RWPE1 (cell line): Measurements from ENCODE around the gene CDKAL1.
"Not testable (repeated sequence)": the region's sequence is repeated elsewhere in the genome, so short reads cannot be mapped to it uniquely, and the experiment has no call there.

ENCODE experiments used
- CTCF ChIA-PET: fragments of 350-600 bp; sonication (Branson Sonifier 250); formaldehyde crosslinking; extraction: SDS; loops from one replicate; lab custom pipeline; 2021; lab: Yijun Ruan, JAX
- POLR2A ChIA-PET: fragments of 400-600 bp; formaldehyde crosslinking; extraction: SDS; loops from one replicate; lab custom pipeline; 2020; ENCODE audit warnings: antibody characterized with exemption; ENCODE audit not compliant: low non-redundant PET; lab: Yijun Ruan, JAX
- DNase-seq: peaks from one replicate; pipeline ENCODE4 v3.0.0; 2012; ENCODE audit warnings: low spot score
- H3K27ac ChIP-seq: fragments of 450-650 bp; 2 replicates; pipeline ENCODE4 v1.5.1; 2017
- TF ChIP-seq, protein P1 (sequence below): fragments of 450-650 bp; conservative IDR thresholded peaks from 2 replicates; pipeline ENCODE4 v1.5.1; 2017; ENCODE audit warnings: low read depth, mild to moderate bottlenecking

Gene CDKAL1

DNA sequence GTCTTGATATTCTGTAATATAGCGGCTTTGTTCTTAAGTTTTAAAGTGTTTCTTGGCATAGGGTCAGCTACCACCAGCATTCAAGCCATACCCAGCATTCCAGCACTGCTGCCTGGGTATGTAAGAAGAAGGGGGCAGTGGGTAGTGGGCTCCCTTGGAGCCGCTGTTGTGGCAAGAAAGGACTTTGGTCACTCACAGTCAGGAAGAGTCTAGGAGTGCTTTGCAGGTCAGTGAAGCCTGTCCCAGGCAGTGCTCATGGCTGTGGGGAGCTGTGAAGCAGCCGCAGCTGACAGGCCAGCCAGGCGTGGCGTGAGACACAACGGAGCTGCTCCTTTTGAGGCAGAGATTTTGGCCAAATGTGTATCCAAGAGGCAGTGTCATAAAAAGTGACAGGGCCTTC, 512.0 kb downstream of the CDKAL1 start:
- POLR2A ChIA-PET, result no interaction called here
- CTCF ChIA-PET, result no interaction called here
- TF ChIP-seq, protein P1, sequence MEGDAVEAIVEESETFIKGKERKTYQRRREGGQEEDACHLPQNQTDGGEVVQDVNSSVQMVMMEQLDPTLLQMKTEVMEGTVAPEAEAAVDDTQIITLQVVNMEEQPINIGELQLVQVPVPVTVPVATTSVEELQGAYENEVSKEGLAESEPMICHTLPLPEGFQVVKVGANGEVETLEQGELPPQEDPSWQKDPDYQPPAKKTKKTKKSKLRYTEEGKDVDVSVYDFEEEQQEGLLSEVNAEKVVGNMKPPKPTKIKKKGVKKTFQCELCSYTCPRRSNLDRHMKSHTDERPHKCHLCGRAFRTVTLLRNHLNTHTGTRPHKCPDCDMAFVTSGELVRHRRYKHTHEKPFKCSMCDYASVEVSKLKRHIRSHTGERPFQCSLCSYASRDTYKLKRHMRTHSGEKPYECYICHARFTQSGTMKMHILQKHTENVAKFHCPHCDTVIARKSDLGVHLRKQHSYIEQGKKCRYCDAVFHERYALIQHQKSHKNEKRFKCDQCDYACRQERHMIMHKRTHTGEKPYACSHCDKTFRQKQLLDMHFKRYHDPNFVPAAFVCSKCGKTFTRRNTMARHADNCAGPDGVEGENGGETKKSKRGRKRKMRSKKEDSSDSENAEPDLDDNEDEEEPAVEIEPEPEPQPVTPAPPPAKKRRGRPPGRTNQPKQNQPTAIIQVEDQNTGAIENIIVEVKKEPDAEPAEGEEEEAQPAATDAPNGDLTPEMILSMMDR, result no peak
- no peak for DNase-seq
- no peak overlapping the region for H3K27ac ChIP-seq

DNA sequence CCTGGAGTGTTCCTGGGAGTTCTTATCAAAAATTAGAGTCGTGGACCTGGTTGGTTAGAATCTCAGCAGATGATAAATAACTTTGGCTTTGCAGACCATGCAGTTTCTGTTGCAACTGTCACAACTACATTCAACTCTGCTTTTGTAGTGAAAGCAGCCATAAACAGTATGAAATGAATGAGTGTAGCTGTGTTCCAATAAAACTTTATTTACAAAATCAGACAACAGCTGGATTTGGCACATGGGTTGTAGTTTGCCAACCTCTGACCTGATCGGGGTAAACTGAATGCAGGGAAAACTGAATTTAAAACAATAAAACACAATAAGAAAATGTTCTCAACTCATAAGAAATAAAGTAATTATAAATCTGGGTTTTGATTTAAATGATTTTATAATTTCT, 513.8 kb downstream of the CDKAL1 start:
- no peak for DNase-seq
- CTCF ChIA-PET, result no interaction called here
- POLR2A ChIA-PET, result no interaction called here
- TF ChIP-seq, protein P1, result no peak
- no peak overlapping the region for H3K27ac ChIP-seq

DNA sequence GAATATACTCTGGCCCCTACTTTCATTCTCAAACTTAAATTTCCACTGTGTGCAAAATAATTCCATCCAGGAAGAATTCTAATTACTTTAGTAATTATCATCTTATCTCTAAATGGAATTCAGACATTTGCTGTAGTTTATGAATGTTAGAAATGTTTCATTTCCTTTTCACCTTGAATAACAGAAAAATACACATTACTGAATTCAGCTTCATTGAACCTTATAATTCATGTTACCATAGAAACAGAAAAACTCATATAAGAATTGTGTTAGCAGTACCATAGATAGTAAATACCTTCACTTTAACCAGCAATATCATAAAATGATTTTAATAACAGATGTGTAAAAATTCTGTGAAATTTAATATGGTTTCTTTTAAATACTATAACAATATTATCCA, 514.9 kb downstream of the CDKAL1 start:
- ChIA-PET POLR2A (no interaction called here), CTCF (no interaction called here)
- no peak for DNase-seq
- no peak overlapping the region for H3K27ac ChIP-seq
- TF ChIP-seq, protein P1, result no peak

DNA sequence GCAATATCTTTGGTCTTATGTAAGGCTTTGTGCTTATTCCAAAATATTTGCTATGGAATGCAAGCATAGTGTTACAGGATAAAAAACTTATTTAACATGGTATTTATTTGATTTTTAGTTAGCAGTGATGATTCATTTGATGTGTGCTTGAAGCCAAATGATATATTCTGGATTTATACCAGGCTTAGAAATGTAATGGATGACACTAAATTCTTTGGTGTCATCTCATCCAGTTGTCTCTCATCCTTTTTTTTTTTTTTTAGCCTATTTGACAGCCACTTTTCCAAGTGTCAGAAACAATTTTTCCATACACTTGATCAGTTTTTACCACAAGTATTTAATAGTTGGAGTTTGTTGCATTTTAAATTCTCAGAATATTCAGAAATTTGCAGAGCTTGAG, 515.3 kb downstream of the CDKAL1 start:
- no peak for DNase-seq
- POLR2A ChIA-PET, result no interaction called here
- no peak overlapping the region for H3K27ac ChIP-seq
- CTCF ChIA-PET, result interaction anchor here (0.6 kb wide), 1 partner anchor 11 kb away, joined by 3 read pairs; no protein-coding TSS in a partner anchor
- TF ChIP-seq, protein P1, result no peak

DNA sequence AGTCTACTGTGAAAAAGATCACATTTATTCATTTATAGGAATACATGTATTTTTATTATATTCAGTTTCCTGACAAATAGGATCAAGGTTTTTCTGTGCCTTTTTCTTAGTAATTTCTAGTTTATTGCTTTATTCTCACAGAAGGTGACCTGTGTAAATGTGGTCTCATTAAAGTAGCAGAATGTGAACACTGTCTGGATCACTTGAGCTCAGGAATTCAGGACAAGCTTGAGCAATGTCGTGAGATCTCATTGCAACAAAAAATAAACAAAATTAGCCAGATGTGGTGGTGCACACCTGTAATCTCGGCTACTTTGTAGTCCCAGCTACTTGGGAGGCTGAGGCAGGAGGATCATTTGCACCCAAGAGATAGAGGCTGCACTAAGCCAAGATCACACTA, 516.7 kb downstream of the CDKAL1 start:
- ChIA-PET CTCF (no interaction called here), POLR2A (no interaction called here)
- no peak for DNase-seq
- TF ChIP-seq, protein P1, result no peak
- no peak overlapping the region for H3K27ac ChIP-seq

DNA sequence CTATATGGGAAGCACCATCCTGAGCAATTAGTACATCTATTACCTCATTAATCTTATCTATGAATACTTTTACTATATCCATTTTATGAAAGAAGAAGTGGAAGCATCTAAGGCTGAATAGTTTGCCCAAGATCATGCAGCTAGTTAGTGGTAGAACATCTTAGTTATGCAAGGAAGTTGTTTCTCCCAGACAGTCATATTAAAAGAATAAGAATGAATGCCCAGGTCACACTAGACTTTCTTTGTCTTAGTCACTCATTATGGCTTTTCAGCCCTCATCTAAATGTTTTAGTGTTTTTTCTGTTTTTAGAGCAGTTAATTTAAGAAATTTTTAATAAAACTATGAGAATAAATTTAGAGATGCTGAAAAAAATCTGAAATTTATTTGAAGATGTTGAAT, 517.5 kb downstream of the CDKAL1 start:
- ChIA-PET CTCF (no interaction called here), POLR2A (no interaction called here)
- no peak for DNase-seq
- TF ChIP-seq, protein P1, result no peak
- no peak overlapping the region for H3K27ac ChIP-seq

DNA sequence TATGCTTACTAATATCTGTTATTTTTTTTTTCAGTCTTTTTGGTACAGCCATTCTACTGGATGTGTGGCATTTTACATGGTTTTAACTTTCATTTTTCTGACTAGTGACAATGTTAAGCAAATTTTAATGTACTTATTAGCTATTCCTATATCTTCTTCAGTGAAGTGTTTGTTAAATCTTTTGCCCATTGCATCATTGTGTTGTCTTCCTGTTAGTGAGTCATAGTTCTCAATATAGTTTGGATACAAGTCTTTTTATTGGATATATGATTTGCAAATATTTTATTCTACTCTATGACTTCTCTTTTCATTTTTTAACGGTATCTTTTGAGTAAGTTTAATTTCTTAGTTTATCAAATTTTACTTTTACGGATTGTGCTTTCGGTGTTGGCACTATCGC, 519.4 kb downstream of the CDKAL1 start:
- ChIA-PET POLR2A (no interaction called here), CTCF (no interaction called here)
- no peak overlapping the region for H3K27ac ChIP-seq
- no peak for DNase-seq
- TF ChIP-seq, protein P1, result no peak

DNA sequence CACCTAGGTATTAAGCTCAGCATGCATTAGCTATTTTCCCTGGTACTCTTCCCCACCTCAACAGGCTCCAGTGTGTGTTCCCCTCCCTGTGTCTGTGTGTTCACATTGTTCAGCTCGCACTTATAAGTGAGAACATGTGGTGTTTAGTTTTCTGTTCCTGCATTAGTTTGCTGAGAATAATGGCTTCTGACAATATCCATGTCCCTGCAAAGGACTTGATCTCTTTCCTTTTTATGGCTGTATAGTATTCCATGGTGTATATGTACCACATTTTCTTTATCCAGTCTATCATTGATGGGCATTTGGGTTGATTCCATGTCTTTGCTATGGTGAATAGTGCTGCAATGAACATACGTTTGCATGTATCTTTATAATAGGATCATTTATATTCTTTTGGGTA, 521.2 kb downstream of the CDKAL1 start:
- DNase-seq, CTCF ChIA-PET, POLR2A ChIA-PET, H3K27ac ChIP-seq: not testable (repeated sequence)
